ENCODE measurements around the gene UVRAG.

DNA sequence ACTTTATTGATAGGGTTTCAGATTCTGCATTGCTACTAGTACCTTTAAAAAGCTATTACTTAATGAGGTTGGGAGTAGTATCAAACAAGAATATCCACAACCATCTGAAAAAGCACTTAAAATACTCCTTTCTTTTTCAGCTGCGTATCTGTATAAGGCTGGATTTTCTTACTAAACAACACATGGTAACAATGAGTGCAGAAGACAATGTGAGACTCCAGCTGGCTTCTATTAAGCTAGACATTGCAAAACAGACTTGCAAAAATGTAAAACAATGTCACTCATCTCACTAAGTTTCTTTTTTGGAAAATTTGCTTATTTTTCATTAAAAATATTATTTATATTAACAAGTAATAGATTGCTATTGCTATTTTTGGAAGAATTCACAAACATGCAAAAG lies 258.7 kb downstream of the UVRAG start:
- TF ChIP-seq, protein P1, sequence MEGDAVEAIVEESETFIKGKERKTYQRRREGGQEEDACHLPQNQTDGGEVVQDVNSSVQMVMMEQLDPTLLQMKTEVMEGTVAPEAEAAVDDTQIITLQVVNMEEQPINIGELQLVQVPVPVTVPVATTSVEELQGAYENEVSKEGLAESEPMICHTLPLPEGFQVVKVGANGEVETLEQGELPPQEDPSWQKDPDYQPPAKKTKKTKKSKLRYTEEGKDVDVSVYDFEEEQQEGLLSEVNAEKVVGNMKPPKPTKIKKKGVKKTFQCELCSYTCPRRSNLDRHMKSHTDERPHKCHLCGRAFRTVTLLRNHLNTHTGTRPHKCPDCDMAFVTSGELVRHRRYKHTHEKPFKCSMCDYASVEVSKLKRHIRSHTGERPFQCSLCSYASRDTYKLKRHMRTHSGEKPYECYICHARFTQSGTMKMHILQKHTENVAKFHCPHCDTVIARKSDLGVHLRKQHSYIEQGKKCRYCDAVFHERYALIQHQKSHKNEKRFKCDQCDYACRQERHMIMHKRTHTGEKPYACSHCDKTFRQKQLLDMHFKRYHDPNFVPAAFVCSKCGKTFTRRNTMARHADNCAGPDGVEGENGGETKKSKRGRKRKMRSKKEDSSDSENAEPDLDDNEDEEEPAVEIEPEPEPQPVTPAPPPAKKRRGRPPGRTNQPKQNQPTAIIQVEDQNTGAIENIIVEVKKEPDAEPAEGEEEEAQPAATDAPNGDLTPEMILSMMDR (IDR thresholded peaks at IDR 0.05): no peak
- TF ChIP-seq EZH2 (IDR thresholded peaks at IDR 0.05; ENCODE audit: borderline replicate concordance, insufficient read depth, low read depth, low read length, poor library complexity, severe bottlenecking): no peak
